Measurements from ENCODE around the gene SF1.

DNA sequence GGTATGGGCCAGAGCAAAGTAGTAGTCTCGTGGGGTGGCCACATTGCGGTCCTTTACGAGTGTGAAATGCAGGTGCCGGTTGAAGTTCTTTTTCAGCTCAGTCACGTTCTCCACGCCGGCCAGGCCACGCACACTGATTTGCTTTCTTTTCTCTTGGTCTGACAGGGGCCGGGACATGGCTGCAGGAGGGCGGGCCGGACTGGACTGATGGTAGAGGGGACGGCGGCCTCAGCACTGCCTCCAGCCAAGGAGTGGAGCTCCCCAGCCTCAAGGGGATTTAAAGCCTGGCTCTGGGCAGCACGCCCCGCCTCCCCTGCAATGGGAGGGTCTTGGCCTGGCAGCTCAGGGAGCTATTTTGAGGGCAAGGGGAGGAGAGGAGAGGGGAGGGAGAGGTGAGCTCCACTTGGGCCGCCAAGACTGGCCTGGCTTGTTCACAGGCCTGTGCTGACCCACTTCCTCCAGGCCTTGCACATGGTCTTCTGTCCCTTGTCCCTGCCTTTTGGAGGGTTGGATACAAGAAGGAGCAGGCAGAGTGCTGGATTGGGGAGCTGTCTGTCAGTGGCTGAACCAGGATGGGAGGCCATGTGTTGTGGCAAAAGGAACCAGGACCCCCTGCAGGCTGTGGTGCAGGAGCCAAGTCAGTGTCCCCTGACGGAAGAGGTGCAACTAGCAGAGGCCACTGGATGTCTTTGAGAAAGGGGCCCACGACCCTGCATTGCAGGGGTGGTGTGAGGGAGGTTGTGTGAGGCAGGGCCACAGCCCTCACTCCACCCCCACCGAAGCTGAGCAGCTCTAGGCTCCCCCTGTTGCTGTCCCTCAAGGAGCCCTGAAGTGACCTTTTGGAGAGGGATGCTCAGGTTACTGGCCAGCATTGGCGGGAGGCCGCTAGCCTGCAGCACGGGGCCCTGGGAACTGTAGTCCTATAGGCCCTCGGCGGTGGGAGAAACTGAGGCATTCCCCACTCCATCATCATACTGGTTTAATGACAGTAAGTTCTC, 18.3 kb downstream of the SF1 start, which contains the start of gene PYGM:
- no peak for TF ChIP-seq CTCF (IDR thresholded peaks at IDR 0.05)
- TF ChIP-seq EZH2 (IDR thresholded peaks at IDR 0.05): no peak

Measured in neural progenitor cell (in vitro differentiated cells).